HEK293 (cell line): Measurements from ENCODE around the gene UBXN11.

Source experiments
- ZNF221 ChIP-seq: fragments of 450-650 bp; formaldehyde crosslinking; IDR thresholded peaks from 2 replicates; pipeline ENCODE4 v1.5.1; 2017; ENCODE audit warnings: missing biosample characterization, missing genetic modification characterization, borderline replicate concordance
- ZSCAN30 ChIP-seq: fragments of 450-650 bp; IDR thresholded peaks from 2 replicates; pipeline ENCODE4 v1.5.1; 2018; ENCODE audit warnings: missing biosample characterization, mild to moderate bottlenecking, missing genetic modification characterization, moderate library complexity
- TF ChIP-seq, protein P1 (sequence below): fragments of 450-650 bp; formaldehyde crosslinking; IDR thresholded peaks from 2 replicates; pipeline ENCODE4 v1.5.1; 2016; ENCODE audit warnings: missing biosample characterization, missing genetic modification characterization
- TF ChIP-seq, protein P2 (sequence below): fragments of 450-650 bp; formaldehyde crosslinking; IDR thresholded peaks from 2 replicates; pipeline ENCODE4 v1.5.1; 2016; ENCODE audit warnings: missing biosample characterization, missing genetic modification characterization
- TF ChIP-seq, protein P3 (sequence below): fragments of 450-650 bp; formaldehyde crosslinking; IDR thresholded peaks from 2 replicates; pipeline ENCODE4 v1.5.1; 2016; ENCODE audit warnings: missing biosample characterization, missing genetic modification characterization

DNA sequence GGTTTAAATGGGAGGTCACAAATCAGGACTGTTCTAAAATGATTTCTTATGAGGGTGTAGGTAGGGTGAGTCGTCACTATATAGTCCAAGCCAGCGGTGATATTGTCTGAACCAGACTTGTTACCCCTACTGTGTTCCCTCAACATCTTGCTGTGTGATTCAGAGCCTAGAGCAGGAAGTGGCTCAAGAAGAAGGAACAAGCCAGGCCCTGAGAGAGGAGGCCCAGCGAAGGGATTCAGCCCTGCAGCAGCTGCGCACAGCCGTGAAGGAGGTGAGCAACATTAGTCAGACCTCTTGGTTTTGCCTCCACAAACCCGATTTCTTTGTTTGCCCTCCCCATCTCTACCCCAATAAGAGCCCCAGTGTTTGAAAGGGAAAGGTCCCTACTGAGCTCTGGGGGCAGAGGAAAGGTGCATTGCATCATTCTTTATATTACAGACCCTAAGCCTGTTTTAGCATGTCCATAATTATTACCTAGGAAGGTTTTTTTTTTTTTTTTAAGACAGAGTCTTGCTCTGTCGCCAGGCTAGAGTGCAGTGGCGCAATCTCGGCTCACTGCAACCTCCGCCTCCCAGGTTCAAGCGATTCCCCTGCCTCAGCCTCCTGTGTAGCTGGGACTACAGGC lies 31.5 kb downstream of the UBXN11 start:
- TF ChIP-seq, protein P1, sequence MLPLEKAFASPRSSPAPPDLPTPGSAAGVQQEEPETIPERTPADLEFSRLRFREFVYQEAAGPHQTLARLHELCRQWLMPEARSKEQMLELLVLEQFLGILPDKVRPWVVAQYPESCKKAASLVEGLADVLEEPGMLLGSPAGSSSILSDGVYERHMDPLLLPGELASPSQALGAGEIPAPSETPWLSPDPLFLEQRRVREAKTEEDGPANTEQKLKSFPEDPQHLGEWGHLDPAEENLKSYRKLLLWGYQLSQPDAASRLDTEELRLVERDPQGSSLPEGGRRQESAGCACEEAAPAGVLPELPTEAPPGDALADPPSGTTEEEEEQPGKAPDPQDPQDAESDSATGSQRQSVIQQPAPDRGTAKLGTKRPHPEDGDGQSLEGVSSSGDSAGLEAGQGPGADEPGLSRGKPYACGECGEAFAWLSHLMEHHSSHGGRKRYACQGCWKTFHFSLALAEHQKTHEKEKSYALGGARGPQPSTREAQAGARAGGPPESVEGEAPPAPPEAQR (tag by site-specific recombination), result no peak
- TF ChIP-seq ZSCAN30 (tag by site-specific recombination), result no peak
- TF ChIP-seq, protein P2, sequence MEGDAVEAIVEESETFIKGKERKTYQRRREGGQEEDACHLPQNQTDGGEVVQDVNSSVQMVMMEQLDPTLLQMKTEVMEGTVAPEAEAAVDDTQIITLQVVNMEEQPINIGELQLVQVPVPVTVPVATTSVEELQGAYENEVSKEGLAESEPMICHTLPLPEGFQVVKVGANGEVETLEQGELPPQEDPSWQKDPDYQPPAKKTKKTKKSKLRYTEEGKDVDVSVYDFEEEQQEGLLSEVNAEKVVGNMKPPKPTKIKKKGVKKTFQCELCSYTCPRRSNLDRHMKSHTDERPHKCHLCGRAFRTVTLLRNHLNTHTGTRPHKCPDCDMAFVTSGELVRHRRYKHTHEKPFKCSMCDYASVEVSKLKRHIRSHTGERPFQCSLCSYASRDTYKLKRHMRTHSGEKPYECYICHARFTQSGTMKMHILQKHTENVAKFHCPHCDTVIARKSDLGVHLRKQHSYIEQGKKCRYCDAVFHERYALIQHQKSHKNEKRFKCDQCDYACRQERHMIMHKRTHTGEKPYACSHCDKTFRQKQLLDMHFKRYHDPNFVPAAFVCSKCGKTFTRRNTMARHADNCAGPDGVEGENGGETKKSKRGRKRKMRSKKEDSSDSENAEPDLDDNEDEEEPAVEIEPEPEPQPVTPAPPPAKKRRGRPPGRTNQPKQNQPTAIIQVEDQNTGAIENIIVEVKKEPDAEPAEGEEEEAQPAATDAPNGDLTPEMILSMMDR (tag by site-specific recombination), result no peak
- TF ChIP-seq, protein P3, sequence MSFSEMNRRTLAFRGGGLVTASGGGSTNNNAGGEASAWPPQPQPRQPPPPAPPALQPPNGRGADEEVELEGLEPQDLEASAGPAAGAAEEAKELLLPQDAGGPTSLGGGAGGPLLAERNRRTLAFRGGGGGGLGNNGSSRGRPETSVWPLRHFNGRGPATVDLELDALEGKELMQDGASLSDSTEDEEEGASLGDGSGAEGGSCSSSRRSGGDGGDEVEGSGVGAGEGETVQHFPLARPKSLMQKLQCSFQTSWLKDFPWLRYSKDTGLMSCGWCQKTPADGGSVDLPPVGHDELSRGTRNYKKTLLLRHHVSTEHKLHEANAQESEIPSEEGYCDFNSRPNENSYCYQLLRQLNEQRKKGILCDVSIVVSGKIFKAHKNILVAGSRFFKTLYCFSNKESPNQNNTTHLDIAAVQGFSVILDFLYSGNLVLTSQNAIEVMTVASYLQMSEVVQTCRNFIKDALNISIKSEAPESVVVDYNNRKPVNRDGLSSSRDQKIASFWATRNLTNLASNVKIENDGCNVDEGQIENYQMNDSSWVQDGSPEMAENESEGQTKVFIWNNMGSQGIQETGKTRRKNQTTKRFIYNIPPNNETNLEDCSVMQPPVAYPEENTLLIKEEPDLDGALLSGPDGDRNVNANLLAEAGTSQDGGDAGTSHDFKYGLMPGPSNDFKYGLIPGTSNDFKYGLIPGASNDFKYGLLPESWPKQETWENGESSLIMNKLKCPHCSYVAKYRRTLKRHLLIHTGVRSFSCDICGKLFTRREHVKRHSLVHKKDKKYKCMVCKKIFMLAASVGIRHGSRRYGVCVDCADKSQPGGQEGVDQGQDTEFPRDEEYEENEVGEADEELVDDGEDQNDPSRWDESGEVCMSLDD (tag by site-specific recombination), result no peak
- no peak for TF ChIP-seq ZNF221 (tag by site-specific recombination)
